MM.1S (cell line): Measurements from ENCODE around the gene ZCCHC2.

ENCODE experiments used
- EZH2 ChIP-seq: fragments of 300-600 bp; sonication (generic); optimal IDR thresholded peaks from 2 replicates; pipeline ENCODE3; 2017; ENCODE audit warnings: low read depth, mild to moderate bottlenecking, antibody characterized with exemption, low read length, mixed read lengths
- EZH2phosphoT487 ChIP-seq: fragments of 300-600 bp; sonication (generic); IDR thresholded peaks from 2 replicates; pipeline ENCODE4 v1.6.1; 2018; ENCODE audit warnings: antibody characterized with exemption, low read length
- TF ChIP-seq, protein P1 (sequence below): fragments of 300-600 bp; sonication (generic); IDR thresholded peaks from 2 replicates; pipeline ENCODE4 v1.5.1; 2016; ENCODE audit warnings: antibody characterized with exemption, low read length, mixed read lengths

DNA sequence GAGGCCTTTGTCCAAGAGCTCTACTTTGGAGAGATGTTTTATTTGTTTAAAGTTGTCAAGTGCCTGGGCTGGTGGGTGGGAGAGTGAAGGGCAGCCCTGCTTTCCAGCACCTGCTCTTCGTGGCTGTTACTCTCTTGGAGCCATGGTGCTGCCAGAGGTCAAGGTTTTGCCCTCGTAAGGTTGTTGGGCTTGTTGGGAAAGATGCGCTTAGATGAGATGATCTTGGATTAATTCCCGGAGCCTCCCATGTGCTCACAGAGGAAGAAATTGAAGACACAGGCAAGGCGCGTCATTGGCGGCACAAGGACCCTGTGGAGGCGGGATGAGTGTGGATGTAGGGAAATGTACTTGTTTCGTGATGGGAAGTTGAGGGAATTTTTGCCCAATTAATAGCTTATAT, 27.9 kb downstream of the ZCCHC2 start:
- TF ChIP-seq, protein P1, sequence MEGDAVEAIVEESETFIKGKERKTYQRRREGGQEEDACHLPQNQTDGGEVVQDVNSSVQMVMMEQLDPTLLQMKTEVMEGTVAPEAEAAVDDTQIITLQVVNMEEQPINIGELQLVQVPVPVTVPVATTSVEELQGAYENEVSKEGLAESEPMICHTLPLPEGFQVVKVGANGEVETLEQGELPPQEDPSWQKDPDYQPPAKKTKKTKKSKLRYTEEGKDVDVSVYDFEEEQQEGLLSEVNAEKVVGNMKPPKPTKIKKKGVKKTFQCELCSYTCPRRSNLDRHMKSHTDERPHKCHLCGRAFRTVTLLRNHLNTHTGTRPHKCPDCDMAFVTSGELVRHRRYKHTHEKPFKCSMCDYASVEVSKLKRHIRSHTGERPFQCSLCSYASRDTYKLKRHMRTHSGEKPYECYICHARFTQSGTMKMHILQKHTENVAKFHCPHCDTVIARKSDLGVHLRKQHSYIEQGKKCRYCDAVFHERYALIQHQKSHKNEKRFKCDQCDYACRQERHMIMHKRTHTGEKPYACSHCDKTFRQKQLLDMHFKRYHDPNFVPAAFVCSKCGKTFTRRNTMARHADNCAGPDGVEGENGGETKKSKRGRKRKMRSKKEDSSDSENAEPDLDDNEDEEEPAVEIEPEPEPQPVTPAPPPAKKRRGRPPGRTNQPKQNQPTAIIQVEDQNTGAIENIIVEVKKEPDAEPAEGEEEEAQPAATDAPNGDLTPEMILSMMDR = no peak
- no peak for TF ChIP-seq EZH2phosphoT487
- TF ChIP-seq EZH2 = no peak
